ENCODE data around the gene CDH7.

CDH7 gene

DNA sequence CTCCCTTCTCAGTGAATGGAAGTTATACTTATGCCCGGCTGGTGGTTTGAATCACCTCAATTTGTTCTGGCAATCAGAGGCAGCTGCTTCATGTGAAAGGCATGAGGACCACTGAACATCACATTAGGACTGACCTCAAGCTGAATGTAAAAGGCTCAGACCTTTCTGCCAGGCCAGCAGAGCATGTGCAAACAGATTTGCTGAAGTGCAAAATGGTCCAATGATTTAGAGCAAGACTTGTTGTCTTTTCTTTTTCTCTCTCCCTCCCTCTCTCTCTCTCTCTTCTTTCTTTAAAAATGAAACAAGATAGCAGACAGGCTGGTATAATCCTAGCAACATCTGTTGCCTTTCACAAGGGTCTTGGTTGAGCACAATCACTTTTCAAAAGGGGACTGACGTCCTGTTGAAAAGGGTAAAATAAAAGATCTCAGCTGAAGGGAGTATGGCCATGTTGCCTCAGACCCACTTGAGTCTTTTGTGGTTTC is 13.3 kb upstream of the CDH7 start:
- no peak overlapping the region for H2BK120ac ChIP-seq (ENCODE audit: low read depth, low read length)
- H3K9me3 ChIP-seq (replicated peaks in 1 of 2; ENCODE audit: control insufficient read depth in 2 of 2, insufficient read depth in 1 of 2, low read depth in 1 of 2, low read length in 2 of 2): no peaks in the 10 kb centered on the region
- DNase-seq (ENCODE audit: low spot score): peak; percentile 12
- H3K4me3 ChIP-seq (ENCODE audit: low read length in 2 of 2): no peak overlapping the region
- H2BK5ac ChIP-seq (ENCODE audit: low read length): no peak overlapping the region
- H3K27me3 ChIP-seq (ENCODE audit: control insufficient read depth in 3 of 3, insufficient read depth in 3 of 3, low read depth in 1 of 3, low read length in 3 of 3): no peaks in the 10 kb centered on the region
- no peak overlapping the region for H2AK5ac ChIP-seq (ENCODE audit: low read depth, low read length)
- no peak overlapping the region for H2BK12ac ChIP-seq (ENCODE audit: low read length)
- H4K91ac ChIP-seq (ENCODE audit: low read depth, low read length, poor library complexity): no peak overlapping the region
- H3K36me3 ChIP-seq (replicated peaks in 1 of 2; ENCODE audit: control insufficient read depth in 2 of 2, insufficient read depth in 2 of 2, low read length in 2 of 2): no peaks in the 10 kb centered on the region
- H4K8ac ChIP-seq (ENCODE audit: low read depth, low read length): no peak overlapping the region
- H3K4me2 ChIP-seq (ENCODE audit: insufficient read depth, low read length, poor library complexity, severe bottlenecking): no peak overlapping the region
- peak overlapping the region; percentile 0 for H2AFZ ChIP-seq (ENCODE audit: low read length)
- WGBS, 2 donors (ENCODE audit: extremely low coverage in 2 of 2, insufficient read length in 2 of 2, insufficient replicate concordance in 1 of 2): no CpG with 5 or more reads among the region's 2 CpGs
- H3K4ac ChIP-seq (ENCODE audit: low read length): no peak overlapping the region
- peaks cover 3 to 19% of the 10 kb centered on the region in 2 donors for H3K4me1 ChIP-seq (ENCODE audit: control insufficient read depth in 2 of 2, insufficient read depth in 1 of 2, low read depth in 1 of 2, low read length in 2 of 2)
- no peak overlapping the region for H3K14ac ChIP-seq (ENCODE audit: low read length)
- H2BK15ac ChIP-seq (ENCODE audit: low read length): no peak overlapping the region
- H3K27ac ChIP-seq (replicated peaks; ENCODE audit: low read length): peak overlapping the region; percentile 5
- H3K23ac ChIP-seq (ENCODE audit: low read depth, low read length, poor library complexity): no peak overlapping the region
- no peak overlapping the region for H3K18ac ChIP-seq (ENCODE audit: low read length)
- H3K79me1 ChIP-seq (ENCODE audit: low read depth, low read length): no peaks in the 10 kb centered on the region
- H3K9ac ChIP-seq (ENCODE audit: low read depth, low read length, poor library complexity): no peak overlapping the region

DNA sequence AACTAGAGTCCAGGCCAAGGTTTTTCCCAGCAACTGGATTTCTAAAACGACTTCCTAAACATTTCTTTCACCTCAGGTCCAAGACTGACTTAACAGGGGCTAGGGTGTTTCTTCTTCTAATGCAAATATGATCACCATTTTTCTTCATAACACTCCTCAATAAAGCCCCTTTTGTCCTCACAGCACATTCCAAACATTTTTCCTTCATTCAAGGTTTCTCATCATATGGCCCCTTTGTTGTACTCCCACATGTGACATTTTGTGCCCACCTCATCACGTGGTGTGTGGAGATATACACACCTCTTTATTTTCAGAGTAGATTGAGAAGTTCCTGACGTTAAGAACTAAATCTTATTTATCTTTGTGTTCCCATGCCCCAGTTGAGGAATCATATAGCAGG is 3.9 kb upstream of the CDH7 start:
- no peak overlapping the region for H2AK5ac ChIP-seq (ENCODE audit: low read depth, low read length)
- H3K4me2 ChIP-seq (ENCODE audit: insufficient read depth, low read length, poor library complexity, severe bottlenecking): no peak overlapping the region
- H3K27me3 ChIP-seq (ENCODE audit: control insufficient read depth in 3 of 3, insufficient read depth in 3 of 3, low read depth in 1 of 3, low read length in 3 of 3): peaks cover 0 to 10% (median 0%) of the 10 kb centered on the region in 3 experiments
- no peak overlapping the region for H2BK15ac ChIP-seq (ENCODE audit: low read length)
- H2BK12ac ChIP-seq (ENCODE audit: low read length): no peak overlapping the region
- H3K9me3 ChIP-seq (replicated peaks in 1 of 2; ENCODE audit: control insufficient read depth in 2 of 2, insufficient read depth in 1 of 2, low read depth in 1 of 2, low read length in 2 of 2): no peaks in the 10 kb centered on the region
- H2AFZ ChIP-seq (ENCODE audit: low read length): no peak overlapping the region
- H3K36me3 ChIP-seq (replicated peaks in 1 of 2; ENCODE audit: control insufficient read depth in 2 of 2, insufficient read depth in 2 of 2, low read length in 2 of 2): no peaks in the 10 kb centered on the region
- no peak overlapping the region for H2BK120ac ChIP-seq (ENCODE audit: low read depth, low read length)
- H4K91ac ChIP-seq (ENCODE audit: low read depth, low read length, poor library complexity): no peak overlapping the region
- H3K4ac ChIP-seq (ENCODE audit: low read length): no peak overlapping the region
- no peak overlapping the region for H3K18ac ChIP-seq (ENCODE audit: low read length)
- peaks cover 2% of the 10 kb centered on the region for H3K79me1 ChIP-seq (ENCODE audit: low read depth, low read length)
- no peak overlapping the region for H3K27ac ChIP-seq (replicated peaks; ENCODE audit: low read length)
- no peak overlapping the region for H3K4me3 ChIP-seq (ENCODE audit: low read length in 2 of 2)
- H3K9ac ChIP-seq (ENCODE audit: low read depth, low read length, poor library complexity): no peak overlapping the region
- H3K4me1 ChIP-seq (ENCODE audit: control insufficient read depth in 2 of 2, insufficient read depth in 1 of 2, low read depth in 1 of 2, low read length in 2 of 2): peaks cover 3 to 9% of the 10 kb centered on the region in 2 donors
- no peak overlapping the region for H3K23ac ChIP-seq (ENCODE audit: low read depth, low read length, poor library complexity)
- no peak overlapping the region for H4K8ac ChIP-seq (ENCODE audit: low read depth, low read length)
- WGBS, 2 donors (ENCODE audit: extremely low coverage in 2 of 2, insufficient read length in 2 of 2, insufficient replicate concordance in 1 of 2): no CpG with 5 or more reads among the region's 3 CpGs
- H2BK5ac ChIP-seq (ENCODE audit: low read length): no peak overlapping the region
- H3K14ac ChIP-seq (ENCODE audit: low read length): no peak overlapping the region
- DNase-seq (ENCODE audit: low spot score): no peak

DNA sequence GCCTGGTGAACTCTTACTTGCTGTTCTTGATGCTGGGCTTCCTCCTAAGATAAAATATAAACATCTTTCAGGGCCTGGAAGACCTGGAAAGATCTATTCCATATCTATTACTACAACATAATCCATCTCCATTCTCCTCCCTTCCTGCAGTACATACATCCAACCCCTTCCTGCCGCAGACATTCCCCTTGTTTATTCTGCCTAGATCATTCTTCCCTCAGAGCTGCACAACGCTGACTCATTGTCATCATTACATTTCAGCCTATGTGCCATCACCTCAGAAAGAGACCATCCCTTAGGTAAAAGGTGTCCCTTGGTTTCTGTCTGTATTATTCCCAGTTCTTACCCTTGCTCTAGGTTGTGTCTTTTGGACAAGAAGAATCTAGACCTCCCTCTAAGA is 2.5 kb upstream of the CDH7 start:
- no peaks in the 10 kb centered on the region for H3K9me3 ChIP-seq (replicated peaks in 1 of 2; ENCODE audit: control insufficient read depth in 2 of 2, insufficient read depth in 1 of 2, low read depth in 1 of 2, low read length in 2 of 2)
- DNase-seq (ENCODE audit: low spot score): no peak
- no peak overlapping the region for H3K9ac ChIP-seq (ENCODE audit: low read depth, low read length, poor library complexity)
- H2AK5ac ChIP-seq (ENCODE audit: low read depth, low read length): no peak overlapping the region
- H3K36me3 ChIP-seq (replicated peaks in 1 of 2; ENCODE audit: control insufficient read depth in 2 of 2, insufficient read depth in 2 of 2, low read length in 2 of 2): no peaks in the 10 kb centered on the region
- H3K4me2 ChIP-seq (ENCODE audit: insufficient read depth, low read length, poor library complexity, severe bottlenecking): no peak overlapping the region
- no peak overlapping the region for H4K8ac ChIP-seq (ENCODE audit: low read depth, low read length)
- no peak overlapping the region for H3K4ac ChIP-seq (ENCODE audit: low read length)
- no peak overlapping the region for H2AFZ ChIP-seq (ENCODE audit: low read length)
- WGBS, 2 donors (ENCODE audit: extremely low coverage in 2 of 2, insufficient read length in 2 of 2, insufficient replicate concordance in 1 of 2): no CpG with 5 or more reads among the region's 2 CpGs
- peaks cover 7 to 9% of the 10 kb centered on the region in 2 donors for H3K4me1 ChIP-seq (ENCODE audit: control insufficient read depth in 2 of 2, insufficient read depth in 1 of 2, low read depth in 1 of 2, low read length in 2 of 2)
- no peak overlapping the region for H3K14ac ChIP-seq (ENCODE audit: low read length)
- no peak overlapping the region for H3K23ac ChIP-seq (ENCODE audit: low read depth, low read length, poor library complexity)
- no peak overlapping the region for H4K91ac ChIP-seq (ENCODE audit: low read depth, low read length, poor library complexity)
- H3K79me1 ChIP-seq (ENCODE audit: low read depth, low read length): peaks cover 2% of the 10 kb centered on the region
- no peak overlapping the region for H2BK5ac ChIP-seq (ENCODE audit: low read length)
- no peak overlapping the region for H3K4me3 ChIP-seq (ENCODE audit: low read length in 2 of 2)
- H2BK15ac ChIP-seq (ENCODE audit: low read length): no peak overlapping the region
- no peak overlapping the region for H3K18ac ChIP-seq (ENCODE audit: low read length)
- peaks cover 0 to 10% (median 0%) of the 10 kb centered on the region in 3 experiments for H3K27me3 ChIP-seq (ENCODE audit: control insufficient read depth in 3 of 3, insufficient read depth in 3 of 3, low read depth in 1 of 3, low read length in 3 of 3)
- H2BK120ac ChIP-seq (ENCODE audit: low read depth, low read length): no peak overlapping the region
- no peak overlapping the region for H3K27ac ChIP-seq (replicated peaks; ENCODE audit: low read length)
- H2BK12ac ChIP-seq (ENCODE audit: low read length): no peak overlapping the region

DNA sequence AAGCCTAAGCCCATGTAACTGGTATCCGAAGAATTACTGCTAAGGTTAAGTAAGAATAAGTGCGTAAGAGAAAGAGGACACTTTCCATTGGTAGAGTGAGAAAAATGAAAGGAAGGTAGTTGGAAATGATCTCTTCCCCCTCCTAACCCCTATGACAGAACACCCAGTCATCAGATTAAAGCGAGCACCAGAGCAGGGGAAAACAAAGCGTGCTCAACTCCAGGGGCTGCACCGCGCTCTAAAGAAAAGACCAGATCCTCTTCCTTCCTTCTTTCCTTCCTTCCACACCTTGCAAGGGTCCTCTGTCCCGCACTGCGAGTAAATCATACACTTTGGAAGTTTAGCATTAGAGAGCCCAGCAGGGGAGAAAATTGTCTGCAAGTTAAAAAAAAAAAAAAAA is 971 bp upstream of the CDH7 start:
- H3K4me3 ChIP-seq (ENCODE audit: low read length in 2 of 2): peak overlapping the region; percentile 55 to 71
- H3K9ac ChIP-seq (ENCODE audit: low read depth, low read length, poor library complexity): no peak overlapping the region
- H2BK120ac ChIP-seq (ENCODE audit: low read depth, low read length): no peak overlapping the region
- peak overlapping the region; percentile 49 for H2BK5ac ChIP-seq (ENCODE audit: low read length)
- no peak overlapping the region for H3K27ac ChIP-seq (replicated peaks; ENCODE audit: low read length)
- WGBS, 2 donors (ENCODE audit: extremely low coverage in 2 of 2, insufficient read length in 2 of 2, insufficient replicate concordance in 1 of 2): no CpG with 5 or more reads among the region's 8 CpGs
- no peak overlapping the region for H3K18ac ChIP-seq (ENCODE audit: low read length)
- H2AFZ ChIP-seq (ENCODE audit: low read length): peak overlapping the region; percentile 98
- H3K9me3 ChIP-seq (replicated peaks in 1 of 2; ENCODE audit: control insufficient read depth in 2 of 2, insufficient read depth in 1 of 2, low read depth in 1 of 2, low read length in 2 of 2): no peaks in the 10 kb centered on the region
- H3K36me3 ChIP-seq (replicated peaks in 1 of 2; ENCODE audit: control insufficient read depth in 2 of 2, insufficient read depth in 2 of 2, low read length in 2 of 2): no peaks in the 10 kb centered on the region
- H3K27me3 ChIP-seq (ENCODE audit: control insufficient read depth in 3 of 3, insufficient read depth in 3 of 3, low read depth in 1 of 3, low read length in 3 of 3): peaks cover 0 to 10% (median 0%) of the 10 kb centered on the region in 3 experiments
- no peak overlapping the region for H3K14ac ChIP-seq (ENCODE audit: low read length)
- peak; percentile 3 for DNase-seq (ENCODE audit: low spot score)
- peak overlapping the region; percentile 98 for H3K4me2 ChIP-seq (ENCODE audit: insufficient read depth, low read length, poor library complexity, severe bottlenecking)
- no peak overlapping the region for H4K8ac ChIP-seq (ENCODE audit: low read depth, low read length)
- no peak overlapping the region for H2AK5ac ChIP-seq (ENCODE audit: low read depth, low read length)
- H2BK12ac ChIP-seq (ENCODE audit: low read length): no peak overlapping the region
- peaks cover 2% of the 10 kb centered on the region for H3K79me1 ChIP-seq (ENCODE audit: low read depth, low read length)
- H3K4me1 ChIP-seq (ENCODE audit: control insufficient read depth in 2 of 2, insufficient read depth in 1 of 2, low read depth in 1 of 2, low read length in 2 of 2): peaks cover 9 to 17% of the 10 kb centered on the region in 2 donors
- H3K23ac ChIP-seq (ENCODE audit: low read depth, low read length, poor library complexity): no peak overlapping the region
- no peak overlapping the region for H3K4ac ChIP-seq (ENCODE audit: low read length)
- H2BK15ac ChIP-seq (ENCODE audit: low read length): no peak overlapping the region
- H4K91ac ChIP-seq (ENCODE audit: low read depth, low read length, poor library complexity): no peak overlapping the region

All from neuronal stem cell (in vitro differentiated cells).